A673 (cell line): Measurements from ENCODE around the gene PIGQ. TPM values are rescaled to one million over a fixed set of nuclear protein-coding genes. Genes with fewer than 3 reads are reported as not detected.
A peak's percentile ranks its signal among the peaks of the same experiment; 100 is the strongest.

Experiments
- BruUV-seq: library from RNA; stranded (reverse); fragments of 400-500 nt; replicated peaks from 2 replicates; lab custom pipeline; 2021; lab: Mats Ljungman, UMichigan
- CTCF ChIA-PET: fragments of 300-600 bp; sonication (Branson Sonifier 250); formaldehyde crosslinking; loops from one replicate; lab custom pipeline; 2022; ENCODE audit warnings: antibody characterized with exemption; lab: Charles Lee
- POLR2A ChIA-PET: fragments of 300-600 bp; sonication (Branson Sonifier 250); formaldehyde crosslinking; loops from one replicate; lab custom pipeline; 2022; ENCODE audit warnings: antibody characterized with exemption; ENCODE audit not compliant: low non-redundant PET; lab: Charles Lee
- DNase-seq: peaks from one replicate; pipeline ENCODE4 v3.0.0-alpha.2; 2015; ENCODE audit warnings: low spot score
- H3K27ac ChIP-seq: fragments of 200-600 bp; sonication (generic); 2 replicates; pipeline ENCODE4 v1.5.1; 2016; ENCODE audit warnings: mixed run types, low read depth, mild to moderate bottlenecking, mixed read lengths, antibody characterized with exemption, low read length; ENCODE audit not compliant: poor library complexity, severe bottlenecking
- H3K27me3 ChIP-seq: fragments of 200-600 bp; sonication (generic); replicated peaks from 2 replicates; pipeline ENCODE4 v1.6.1; 2017; ENCODE audit warnings: mixed run types, low read depth, mild to moderate bottlenecking, mixed read lengths, antibody characterized with exemption, low read length; ENCODE audit not compliant: insufficient read depth, poor library complexity
- H3K36me3 ChIP-seq: fragments of 200-600 bp; sonication (generic); 2 replicates; pipeline ENCODE4 v1.6.1; 2016; ENCODE audit warnings: mixed run types, mild to moderate bottlenecking, mixed read lengths, antibody characterized with exemption, low read length; ENCODE audit not compliant: insufficient read depth, poor library complexity, severe bottlenecking
- H3K4me1 ChIP-seq: fragments of 200-600 bp; sonication (generic); 2 replicates; pipeline ENCODE4 v1.6.1; 2017; ENCODE audit warnings: mixed run types, mild to moderate bottlenecking, mixed read lengths, antibody characterized with exemption, low read length; ENCODE audit not compliant: insufficient read depth, poor library complexity, severe bottlenecking
- H3K4me3 ChIP-seq: fragments of 200-600 bp; sonication (generic); 2 replicates; pipeline ENCODE4 v1.5.1; 2016; ENCODE audit warnings: low read depth, mixed run types, mild to moderate bottlenecking, mixed read lengths, low read length; ENCODE audit not compliant: poor library complexity, severe bottlenecking
- H3K9me3 ChIP-seq: fragments of 200-600 bp; sonication (generic); 2 replicates; pipeline ENCODE4 v1.6.1; 2016; ENCODE audit warnings: mixed run types, low read depth, mild to moderate bottlenecking, mixed read lengths, antibody characterized with exemption, low read length; ENCODE audit not compliant: poor library complexity, severe bottlenecking
- EZH2 ChIP-seq: fragments of 200-600 bp; sonication (generic); IDR thresholded peaks from 2 replicates; pipeline ENCODE4 v1.6.1; 2017; ENCODE audit warnings: borderline replicate concordance, low read depth, mild to moderate bottlenecking, mixed read lengths, antibody characterized with exemption, low read length; ENCODE audit not compliant: poor library complexity, severe bottlenecking
- intact Hi-C: fragments of 100-400 bp; cut with micrococcal nuclease; formaldehyde crosslinking; loops from one replicate; pipeline ENCODE4 v1.10.0; 2022; ENCODE audit not compliant: unreplicated experiment
- total RNA-seq: library from RNA; stranded (reverse); gene quantifications from 2 replicates; pipeline ENCODE4 v1.2.3, GENCODE V29; 2021
- TF ChIP-seq, protein P1 (sequence below): fragments of 300-800, 200-600 bp; sonication (generic); conservative IDR thresholded peaks from 2 replicates; pipeline ENCODE4 v1.5.1; 2017; ENCODE audit warnings: low read depth, mild to moderate bottlenecking, antibody characterized with exemption, low read length, moderate library complexity, mixed read lengths

The PIGQ gene
- total RNA-seq, 1 experiment from 2014 or later, result 59.4 TPM

DNA sequence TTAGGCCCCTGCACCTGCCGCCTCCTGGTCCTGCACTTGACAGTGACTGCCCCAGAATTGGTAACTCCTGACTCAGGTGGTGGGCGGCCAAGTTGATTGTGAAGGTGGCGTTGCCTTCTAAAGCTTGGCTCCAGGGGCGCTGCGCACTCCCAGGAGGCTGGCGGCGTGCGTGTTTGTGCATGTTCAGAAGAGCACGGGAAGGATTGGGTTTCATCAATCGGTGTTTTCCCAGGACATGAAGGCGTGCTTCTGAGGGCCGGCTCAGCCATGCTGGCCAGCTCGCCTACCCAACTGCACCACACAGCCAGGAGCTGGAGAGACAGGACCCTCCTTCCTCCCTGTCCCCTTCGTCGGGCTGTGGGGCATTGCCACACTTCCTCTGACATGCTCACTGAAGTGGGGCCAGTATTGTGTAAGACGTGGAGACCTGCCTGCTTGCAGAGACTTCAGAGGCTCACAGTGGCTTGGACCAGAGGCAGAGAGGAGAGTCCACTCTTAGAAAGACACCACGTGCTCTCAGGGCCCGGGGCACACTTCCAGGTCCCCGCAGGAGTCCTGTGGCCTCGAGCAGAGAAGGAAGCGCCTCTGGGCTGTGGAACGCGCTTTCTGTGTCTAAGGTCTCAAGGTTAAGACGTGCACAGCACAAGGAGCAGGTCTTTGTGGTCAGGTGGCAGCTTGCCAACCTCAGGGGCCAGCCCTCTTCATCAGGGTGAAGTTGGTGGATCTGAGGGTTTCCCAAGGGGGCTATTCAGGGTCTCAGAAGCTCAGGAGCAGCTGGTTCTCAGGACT lies 22.9 kb downstream of the PIGQ start:
- TF ChIP-seq, protein P1, sequence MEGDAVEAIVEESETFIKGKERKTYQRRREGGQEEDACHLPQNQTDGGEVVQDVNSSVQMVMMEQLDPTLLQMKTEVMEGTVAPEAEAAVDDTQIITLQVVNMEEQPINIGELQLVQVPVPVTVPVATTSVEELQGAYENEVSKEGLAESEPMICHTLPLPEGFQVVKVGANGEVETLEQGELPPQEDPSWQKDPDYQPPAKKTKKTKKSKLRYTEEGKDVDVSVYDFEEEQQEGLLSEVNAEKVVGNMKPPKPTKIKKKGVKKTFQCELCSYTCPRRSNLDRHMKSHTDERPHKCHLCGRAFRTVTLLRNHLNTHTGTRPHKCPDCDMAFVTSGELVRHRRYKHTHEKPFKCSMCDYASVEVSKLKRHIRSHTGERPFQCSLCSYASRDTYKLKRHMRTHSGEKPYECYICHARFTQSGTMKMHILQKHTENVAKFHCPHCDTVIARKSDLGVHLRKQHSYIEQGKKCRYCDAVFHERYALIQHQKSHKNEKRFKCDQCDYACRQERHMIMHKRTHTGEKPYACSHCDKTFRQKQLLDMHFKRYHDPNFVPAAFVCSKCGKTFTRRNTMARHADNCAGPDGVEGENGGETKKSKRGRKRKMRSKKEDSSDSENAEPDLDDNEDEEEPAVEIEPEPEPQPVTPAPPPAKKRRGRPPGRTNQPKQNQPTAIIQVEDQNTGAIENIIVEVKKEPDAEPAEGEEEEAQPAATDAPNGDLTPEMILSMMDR, result no peak
- TF ChIP-seq EZH2, result no peak
- BruUV-seq, result no TSS peak
- DNase-seq, result no peak
- Histone ChIP-seq H3K4me3 (no peak overlapping the region), H3K9me3 (no peaks in the 10 kb centered on the region), H3K27me3 (no peaks in the 10 kb centered on the region), H3K4me1 (peaks cover 12% of the 10 kb centered on the region), H3K27ac (peak overlapping the region; percentile 30), H3K36me3 (peaks cover 5% of the 10 kb centered on the region)
- CTCF ChIA-PET, result no interaction called here
- intact Hi-C loops, result no loop called here
- POLR2A ChIA-PET, result no interaction called here

DNA sequence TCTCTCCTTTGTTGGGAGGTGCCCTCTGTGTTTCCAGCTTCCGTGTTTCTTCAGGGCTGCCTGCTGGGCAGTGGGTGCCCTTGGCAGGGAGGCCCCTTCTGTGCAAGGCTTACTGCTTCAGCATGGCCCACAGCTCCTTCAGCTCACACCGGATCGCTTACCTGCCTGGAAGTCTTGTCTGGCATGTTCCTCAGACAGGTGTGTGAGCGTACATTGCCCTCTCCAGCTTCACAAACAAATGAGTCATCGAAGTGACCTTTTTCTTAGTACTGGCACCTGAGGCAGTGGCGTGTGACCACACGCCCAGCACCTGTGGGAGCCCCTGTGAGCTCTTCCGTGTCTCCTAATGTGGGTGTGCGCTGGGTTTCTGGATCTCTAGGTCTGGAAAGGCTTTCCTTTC lies 23.6 kb downstream of the PIGQ start:
- no peak overlapping the region for H3K27ac ChIP-seq
- peaks cover 8% of the 10 kb centered on the region for H3K4me1 ChIP-seq
- H3K9me3 ChIP-seq, result no peaks in the 10 kb centered on the region
- intact Hi-C loops, result no loop called here
- TF ChIP-seq, protein P1, result no peak
- no peak for TF ChIP-seq EZH2
- POLR2A ChIA-PET, result no interaction called here
- BruUV-seq, result no TSS peak
- no peak for DNase-seq
- H3K36me3 ChIP-seq, result peaks cover 5% of the 10 kb centered on the region
- no peaks in the 10 kb centered on the region for H3K27me3 ChIP-seq
- CTCF ChIA-PET, result no interaction called here
- H3K4me3 ChIP-seq, result no peak overlapping the region

DNA sequence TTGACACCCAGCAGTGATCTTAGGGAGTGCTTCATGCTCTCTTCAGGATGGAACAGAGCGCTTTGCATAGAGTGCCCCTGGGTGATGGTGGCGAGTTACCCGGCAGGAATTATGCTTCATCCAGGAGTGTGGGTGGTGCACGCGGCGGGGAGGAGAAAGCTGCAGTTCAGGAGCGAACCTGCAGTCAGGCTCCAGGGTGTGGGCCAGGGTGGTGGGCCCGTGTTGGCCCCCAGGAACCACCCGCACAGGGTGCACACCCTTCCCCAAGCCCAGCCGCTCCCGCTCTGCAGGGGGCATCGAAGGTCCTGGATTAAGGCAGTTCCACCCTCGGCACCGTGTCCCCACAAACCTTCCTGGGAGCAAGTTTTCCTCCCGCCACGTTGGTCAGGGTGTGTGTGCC lies 24.0 kb downstream of the PIGQ start:
- no peak overlapping the region for H3K4me3 ChIP-seq
- intact Hi-C loops, result no loop called here
- CTCF ChIA-PET, result no interaction called here

More for the DNA sequence above, 24.0 kb downstream of the PIGQ start:
- H3K9me3 ChIP-seq, result no peaks in the 10 kb centered on the region
- peaks cover 5% of the 10 kb centered on the region for H3K36me3 ChIP-seq
- H3K4me1 ChIP-seq, result peaks cover 8% of the 10 kb centered on the region
- no TSS peak for BruUV-seq
- H3K27me3 ChIP-seq, result no peaks in the 10 kb centered on the region
- TF ChIP-seq EZH2, result no peak
- TF ChIP-seq, protein P1, result no peak
- H3K27ac ChIP-seq, result no peak overlapping the region
- DNase-seq, result no peak
- POLR2A ChIA-PET, result no interaction called here
